CD4-positive, alpha-beta T cell treated with Interleukin-2 at 100 ng/mL for 4 hours (primary cell): ENCODE results near the gene GPBAR1.
"Not testable (repeated sequence)": the region's sequence is repeated elsewhere in the genome, so short reads cannot be mapped to it uniquely, and the experiment has no call there.

Experiments used
- DNase-seq: peaks from one replicate; pipeline ENCODE4 v3.0.0-alpha.2; 2020; ENCODE audit warnings: low spot score

Gene GPBAR1

DNA sequence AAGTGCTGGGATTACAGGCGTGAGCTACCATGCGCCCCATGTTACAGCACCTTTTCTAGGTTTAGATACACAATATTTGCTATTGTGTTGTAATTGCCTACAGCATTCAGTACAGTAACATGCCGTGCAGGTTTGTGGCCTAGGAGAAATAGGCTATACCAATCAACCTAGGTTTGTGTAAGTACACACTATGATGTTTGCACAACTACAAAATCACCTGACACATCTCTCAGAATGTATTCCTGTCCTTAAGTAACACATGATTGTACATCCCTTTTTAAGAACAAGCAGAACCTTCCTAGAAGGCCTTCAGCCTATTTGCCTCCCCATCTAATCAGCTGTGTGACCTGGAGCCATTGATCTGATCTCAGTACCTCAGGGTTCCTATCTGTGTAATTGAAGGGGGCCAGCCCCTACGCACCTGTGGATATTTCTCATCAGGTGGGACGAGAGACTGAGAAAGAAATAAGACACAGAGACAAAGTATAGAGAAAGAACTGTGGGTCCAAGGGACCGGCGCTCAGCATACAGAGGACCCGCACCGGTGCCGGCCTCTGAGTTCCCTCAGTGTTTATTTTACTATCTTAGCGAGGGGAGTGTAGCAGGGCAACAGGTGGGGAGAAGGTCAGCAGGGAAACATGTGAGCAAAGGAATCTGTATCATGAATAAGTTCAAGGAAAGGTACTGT is 50.2 kb downstream of the GPBAR1 start:
- no peak for DNase-seq

GRCh38 chr2:218311541-218312266 is 50.9 kb downstream of the GPBAR1 start:
- not testable (repeated sequence) for DNase-seq

GRCh38 chr2:218312267-218312756 is 51.5 kb downstream of the GPBAR1 start:
- DNase-seq: no peak

DNA sequence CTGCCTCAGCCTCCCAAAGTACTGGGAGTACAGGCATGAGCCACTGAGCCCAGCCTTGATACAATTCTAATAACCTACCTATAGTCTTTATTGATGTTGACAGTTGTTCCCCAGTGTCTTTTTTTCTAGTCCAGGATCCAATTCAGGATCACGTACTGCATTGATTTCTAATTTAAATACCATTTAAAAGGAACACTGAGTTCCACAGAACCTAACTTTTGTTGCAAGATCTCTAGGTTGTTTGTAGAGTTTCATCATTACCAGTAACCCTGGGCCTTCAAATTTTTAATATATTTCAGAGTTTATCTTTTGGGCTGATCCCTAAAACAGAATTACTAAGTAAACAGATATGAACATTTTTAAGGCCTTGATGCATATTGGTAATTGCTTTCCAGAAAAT is 52.5 kb downstream of the GPBAR1 start:
- DNase-seq: no peak
